Kidney epithelial cell (primary cell): Measurements from ENCODE around the gene APMAP. TPM values are rescaled to one million over a fixed set of nuclear protein-coding genes. Genes with fewer than 3 reads are reported as not detected.
"Not testable (repeated sequence)": the region's sequence is repeated elsewhere in the genome, so short reads cannot be mapped to it uniquely, and the experiment has no call there.

Experiments
- DNase-seq: peaks from one replicate; pipeline ENCODE4 v3.0.0-alpha.2; 2010; ENCODE audit warnings: low read depth
- H3K27me3 ChIP-seq: 2 replicates; pipeline ENCODE4 v1.6.0; 2011; ENCODE audit warnings: low read length; ENCODE audit not compliant: control insufficient read depth, insufficient read depth
- H3K36me3 ChIP-seq: 2 replicates; pipeline ENCODE4 v1.5.1; 2011; ENCODE audit warnings: low read length; ENCODE audit not compliant: control insufficient read depth, insufficient read depth
- H3K4me3 ChIP-seq: 2 replicates; pipeline ENCODE4 v1.5.1; 2011; ENCODE audit warnings: low read depth, mild to moderate bottlenecking, control low read depth, low read length
- CTCF ChIP-seq: IDR thresholded peaks from 2 replicates; pipeline ENCODE4 v1.5.1; 2011; ENCODE audit warnings: mild to moderate bottlenecking, moderate library complexity, low read length, control low read depth, inconsistent platforms; ENCODE audit not compliant: insufficient read depth, poor library complexity, severe bottlenecking
- total RNA-seq: library from RNA; depleted of rRNA; stranded (reverse); fragments of >200 nt; gene quantifications from 2 replicates; pipeline ENCODE4 v1.2.3, GENCODE V29; 2015

APMAP gene
- total RNA-seq, 1 donor from 2014 or later = 98.8 TPM

GRCh38 chr20:24950836-24951525, 41.6 kb downstream of the APMAP start:
- no peak for TF ChIP-seq CTCF
- no peak overlapping the region for H3K4me3 ChIP-seq
- no peak for DNase-seq
- H3K36me3 ChIP-seq = no peaks in the 10 kb centered on the region
- H3K27me3 ChIP-seq = no peaks in the 10 kb centered on the region

- no peak for DNase-seq
- H3K27me3 ChIP-seq = no peaks in the 10 kb centered on the region
- no peak for TF ChIP-seq CTCF
- H3K36me3 ChIP-seq = no peaks in the 10 kb centered on the region
- no peak overlapping the region for H3K4me3 ChIP-seq
These were observed 42.3 kb downstream of the APMAP start for GRCh38 chr20:24950128-24950835.

- Histone ChIP-seq H3K4me3 (no peak overlapping the region), H3K36me3 (no peaks in the 10 kb centered on the region), H3K27me3 (no peaks in the 10 kb centered on the region)
- no peak for TF ChIP-seq CTCF
- DNase-seq = no peak
These were observed 42.8 kb downstream of the APMAP start for GRCh38 chr20:24949756-24950127.

GRCh38 chr20:24948939-24949679, 43.4 kb downstream of the APMAP start, which contains the start of gene CST7:
Gene CST7, plus strand, starts transcription at chr20:24949269. Its CDS starts 237 bp downstream, at chr20:24949506.
- H3K36me3 ChIP-seq = no peaks in the 10 kb centered on the region
- no peaks in the 10 kb centered on the region for H3K27me3 ChIP-seq
- no peak for DNase-seq
- no peak within 1 kb of the TSS for H3K4me3 ChIP-seq
- TF ChIP-seq CTCF = no peak

GRCh38 chr20:24948396-24948938, 44.1 kb downstream of the APMAP start:
- DNase-seq, H3K27me3 ChIP-seq, H3K4me3 ChIP-seq, H3K36me3 ChIP-seq: not testable (repeated sequence)

- not testable (repeated sequence) for H3K36me3 ChIP-seq, DNase-seq, H3K4me3 ChIP-seq, H3K27me3 ChIP-seq
These were observed 46.2 kb downstream of the APMAP start for GRCh38 chr20:24946376-24946775.
